Suprapubic skin (tissue), 4 donors: ENCODE data around the gene IGSF9. TPM values are rescaled to one million over a fixed set of nuclear protein-coding genes. Genes with fewer than 3 reads are reported as not detected.

Source experiments
- DNase-seq, 2 donors: peaks; one replicate each; pipeline ENCODE4 v3.0.0-alpha.2; 2019; ENCODE audit warnings: low spot score in 2 of 2
- H3K27ac ChIP-seq: fragments of 200-600 bp; sonication (generic); one replicate; pipeline ENCODE4 v1.5.1; 2019
- H3K27me3 ChIP-seq: fragments of 200-600 bp; sonication (generic); one replicate; pipeline ENCODE4 v1.5.1; 2019
- H3K36me3 ChIP-seq: fragments of 200-600 bp; sonication (generic); one replicate; pipeline ENCODE4 v1.5.1; 2019
- H3K4me1 ChIP-seq: fragments of 200-600 bp; sonication (generic); one replicate; pipeline ENCODE4 v1.5.1; 2019
- H3K4me3 ChIP-seq: fragments of 200-600 bp; sonication (generic); one replicate; pipeline ENCODE4 v1.5.1; 2019; ENCODE audit warnings: mild to moderate bottlenecking
- H3K9me3 ChIP-seq: fragments of 200-600 bp; sonication (generic); one replicate; pipeline ENCODE4 v1.5.1; 2019
- EP300 ChIP-seq: sonication (generic); formaldehyde crosslinking; IDR thresholded peaks from one replicate; pipeline ENCODE4 v1.6.1; 2017; ENCODE audit warnings: antibody characterized with exemption
- POLR2A ChIP-seq, 2 donors: fragments of 450-650 bp; IDR thresholded peaks; one replicate each; pipeline ENCODE4 v1.6.1; 2017; ENCODE audit warnings: antibody characterized with exemption in 2 of 2, mild to moderate bottlenecking in 2 of 2, moderate library complexity in 2 of 2
- POLR2AphosphoS5 ChIP-seq, 3 donors: sonication (generic); formaldehyde crosslinking; IDR thresholded peaks; one replicate each; pipeline ENCODE4 v1.6.1; 2017; ENCODE audit warnings: antibody characterized with exemption in 3 of 3
- WGBS: methylation state at CpG from one replicate; pipeline ENCODE4 v1.1.5; 2018; 5-methylcytosine and 5-hydroxymethylcytosine counted together
- total RNA-seq, 4 donors: library from RNA; depleted of rRNA; stranded (reverse); fragments of >200 nt; gene quantifications; one replicate each; pipeline ENCODE4 v1.1.0, GENCODE V29; 2016
- TF ChIP-seq, protein P1 (sequence below), 2 donors: fragments of 200-600 bp in 1 of 2; fragments of 450-650 bp in 1 of 2; sonication (generic) in 1 of 2; IDR thresholded peaks; one replicate each; pipeline ENCODE4 v1.5.1; 2016 to 2019; ENCODE audit warnings: antibody characterized with exemption in 2 of 2, mild to moderate bottlenecking in 1 of 2, moderate library complexity in 1 of 2

IGSF9 gene
- total RNA-seq, 4 donors from 2014 or later, result 26.1 to 44.1 (median 28.4) TPM

GRCh38 chr1:159914252-159915018, 31.0 kb downstream of the IGSF9 start:
- peaks cover 87% of the 10 kb centered on the region for H3K4me1 ChIP-seq
- no peak for TF ChIP-seq POLR2AphosphoS5 (IDR thresholded peaks at IDR 0.05)
- TF ChIP-seq, protein P1, sequence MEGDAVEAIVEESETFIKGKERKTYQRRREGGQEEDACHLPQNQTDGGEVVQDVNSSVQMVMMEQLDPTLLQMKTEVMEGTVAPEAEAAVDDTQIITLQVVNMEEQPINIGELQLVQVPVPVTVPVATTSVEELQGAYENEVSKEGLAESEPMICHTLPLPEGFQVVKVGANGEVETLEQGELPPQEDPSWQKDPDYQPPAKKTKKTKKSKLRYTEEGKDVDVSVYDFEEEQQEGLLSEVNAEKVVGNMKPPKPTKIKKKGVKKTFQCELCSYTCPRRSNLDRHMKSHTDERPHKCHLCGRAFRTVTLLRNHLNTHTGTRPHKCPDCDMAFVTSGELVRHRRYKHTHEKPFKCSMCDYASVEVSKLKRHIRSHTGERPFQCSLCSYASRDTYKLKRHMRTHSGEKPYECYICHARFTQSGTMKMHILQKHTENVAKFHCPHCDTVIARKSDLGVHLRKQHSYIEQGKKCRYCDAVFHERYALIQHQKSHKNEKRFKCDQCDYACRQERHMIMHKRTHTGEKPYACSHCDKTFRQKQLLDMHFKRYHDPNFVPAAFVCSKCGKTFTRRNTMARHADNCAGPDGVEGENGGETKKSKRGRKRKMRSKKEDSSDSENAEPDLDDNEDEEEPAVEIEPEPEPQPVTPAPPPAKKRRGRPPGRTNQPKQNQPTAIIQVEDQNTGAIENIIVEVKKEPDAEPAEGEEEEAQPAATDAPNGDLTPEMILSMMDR (IDR thresholded peaks at IDR 0.05), result no peak
- TF ChIP-seq POLR2A (IDR thresholded peaks at IDR 0.05), result no peak
- TF ChIP-seq EP300, result no peak
- peak overlapping the region; percentile 53 for H3K27ac ChIP-seq
- WGBS, result 66% methylated on average over 10 of the region's 10 CpGs
- no peaks in the 10 kb centered on the region for H3K27me3 ChIP-seq
- no peak overlapping the region for H3K4me3 ChIP-seq
- H3K36me3 ChIP-seq, result peaks cover 20% of the 10 kb centered on the region
- H3K9me3 ChIP-seq, result no peaks in the 10 kb centered on the region
- DNase-seq, result no peak

GRCh38 chr1:159913451-159914192, 31.8 kb downstream of the IGSF9 start:
- Histone ChIP-seq H3K36me3 (peaks cover 12% of the 10 kb centered on the region), H3K9me3 (no peaks in the 10 kb centered on the region), H3K4me3 (no peak overlapping the region), H3K27ac (peak overlapping the region; percentile 53), H3K4me1 (peaks cover 81% of the 10 kb centered on the region), H3K27me3 (no peaks in the 10 kb centered on the region)
- TF ChIP-seq EP300 (no peak), POLR2A (IDR thresholded peaks at IDR 0.05) (no peak), POLR2AphosphoS5 (IDR thresholded peaks at IDR 0.05) (no peak)
- TF ChIP-seq, protein P1 (IDR thresholded peaks at IDR 0.05), result no peak
- DNase-seq, result no peak
- 49% methylated on average over 5 of the region's 5 CpGs for WGBS

GRCh38 chr1:159911326-159912070, 33.9 kb downstream of the IGSF9 start:
- WGBS, result 84% methylated on average over 6 of the region's 6 CpGs
- H3K27ac ChIP-seq, result no peak overlapping the region
- H3K27me3 ChIP-seq, result no peaks in the 10 kb centered on the region
- peaks cover 59% of the 10 kb centered on the region for H3K4me1 ChIP-seq
- TF ChIP-seq, protein P1 (IDR thresholded peaks at IDR 0.05), result no peak
- no peak for TF ChIP-seq POLR2AphosphoS5 (IDR thresholded peaks at IDR 0.05)
- no peak for TF ChIP-seq EP300
- no peak for TF ChIP-seq POLR2A (IDR thresholded peaks at IDR 0.05)
- no peaks in the 10 kb centered on the region for H3K9me3 ChIP-seq
- no peak for DNase-seq
- H3K36me3 ChIP-seq, result no peaks in the 10 kb centered on the region
- H3K4me3 ChIP-seq, result no peak overlapping the region

- DNase-seq, result no peak
- H3K4me3 ChIP-seq, result no peak overlapping the region
- no peak overlapping the region for H3K27ac ChIP-seq
- WGBS, result 84% methylated on average over 9 of the region's 9 CpGs
- peaks cover 33% of the 10 kb centered on the region for H3K4me1 ChIP-seq
- no peaks in the 10 kb centered on the region for H3K36me3 ChIP-seq
- no peaks in the 10 kb centered on the region for H3K27me3 ChIP-seq
- no peaks in the 10 kb centered on the region for H3K9me3 ChIP-seq
- TF ChIP-seq POLR2A (IDR thresholded peaks at IDR 0.05) (no peak), EP300 (no peak), POLR2AphosphoS5 (IDR thresholded peaks at IDR 0.05) (no peak)
- TF ChIP-seq, protein P1 (IDR thresholded peaks at IDR 0.05), result no peak
Measured at GRCh38 chr1:159908031-159908940, 37.1 kb downstream of the IGSF9 start.
